A673 (cell line): ENCODE data around the gene SH3RF3.

ENCODE experiments used
- EZH2 ChIP-seq: fragments of 200-600 bp; sonication (generic); IDR thresholded peaks from 2 replicates; pipeline ENCODE4 v1.6.1; 2017; ENCODE audit warnings: borderline replicate concordance, low read depth, mild to moderate bottlenecking, mixed read lengths, antibody characterized with exemption, low read length; ENCODE audit not compliant: poor library complexity, severe bottlenecking
- TF ChIP-seq, protein P1 (sequence below): fragments of 300-800, 200-600 bp; sonication (generic); conservative IDR thresholded peaks from 2 replicates; pipeline ENCODE4 v1.5.1; 2017; ENCODE audit warnings: low read depth, mild to moderate bottlenecking, antibody characterized with exemption, low read length, moderate library complexity, mixed read lengths

GRCh38 chr2:109402180-109402579 is 273.2 kb downstream of the SH3RF3 start:
- TF ChIP-seq, protein P1, sequence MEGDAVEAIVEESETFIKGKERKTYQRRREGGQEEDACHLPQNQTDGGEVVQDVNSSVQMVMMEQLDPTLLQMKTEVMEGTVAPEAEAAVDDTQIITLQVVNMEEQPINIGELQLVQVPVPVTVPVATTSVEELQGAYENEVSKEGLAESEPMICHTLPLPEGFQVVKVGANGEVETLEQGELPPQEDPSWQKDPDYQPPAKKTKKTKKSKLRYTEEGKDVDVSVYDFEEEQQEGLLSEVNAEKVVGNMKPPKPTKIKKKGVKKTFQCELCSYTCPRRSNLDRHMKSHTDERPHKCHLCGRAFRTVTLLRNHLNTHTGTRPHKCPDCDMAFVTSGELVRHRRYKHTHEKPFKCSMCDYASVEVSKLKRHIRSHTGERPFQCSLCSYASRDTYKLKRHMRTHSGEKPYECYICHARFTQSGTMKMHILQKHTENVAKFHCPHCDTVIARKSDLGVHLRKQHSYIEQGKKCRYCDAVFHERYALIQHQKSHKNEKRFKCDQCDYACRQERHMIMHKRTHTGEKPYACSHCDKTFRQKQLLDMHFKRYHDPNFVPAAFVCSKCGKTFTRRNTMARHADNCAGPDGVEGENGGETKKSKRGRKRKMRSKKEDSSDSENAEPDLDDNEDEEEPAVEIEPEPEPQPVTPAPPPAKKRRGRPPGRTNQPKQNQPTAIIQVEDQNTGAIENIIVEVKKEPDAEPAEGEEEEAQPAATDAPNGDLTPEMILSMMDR: no peak
- TF ChIP-seq EZH2: no peak
